Left ventricle myocardium superior (tissue), 1 donor: ENCODE data around the gene UNC13D. TPM values are rescaled to one million over a fixed set of nuclear protein-coding genes. Genes with fewer than 3 reads are reported as not detected.
A peak's percentile ranks its signal among the peaks of the same experiment; 100 is the strongest.
"Not testable (repeated sequence)": the region's sequence is repeated elsewhere in the genome, so short reads cannot be mapped to it uniquely, and the experiment has no call there.

Experiments used
- ATAC-seq: fragments of 200-7000 bp; cut with Tn5 transposase; one replicate; pipeline ENCODE4 v1.9.1; 2020; ENCODE audit warnings: mild to moderate bottlenecking, moderate library complexity
- DNase-seq: peaks from one replicate; pipeline ENCODE4 v3.0.0-alpha.2; 2020
- intact Hi-C: fragments of 100-400 bp; cut with micrococcal nuclease; formaldehyde crosslinking; loops from one replicate; pipeline ENCODE4 v1.11.0; 2022
- total RNA-seq: library from RNA; stranded (reverse); fragmentation: NEBNext Ultra II Directional; extraction: Animal tissue kit (Norgen Biotek cat#: 25700); gene quantifications from one replicate; pipeline ENCODE4 v1.2.1, GENCODE V29; 2021
- donor health status: DM: no; HTN: yes; CAD: no; lungs with severe emphysema.

UNC13D gene
- total RNA-seq, 1 donor from 2014 or later: 8.6 TPM

GRCh38 chr17:75875940-75876189 lies 31.7 kb upstream of the UNC13D start:
- ATAC-seq (peak; percentile 1), DNase-seq (peak; percentile 58)
- intact Hi-C loops: no loop called here

GRCh38 chr17:75875182-75875939 lies 31.2 kb upstream of the UNC13D start:
- no peak for ATAC-seq
- intact Hi-C loops: no loop called here
- no peak for DNase-seq

- DNase-seq (peak; percentile 31), ATAC-seq (no peak)
- intact Hi-C loops: no loop called here
These were observed 30.3 kb upstream of the UNC13D start for GRCh38 chr17:75874323-75875181.

- intact Hi-C loops: no loop called here
- ATAC-seq (peak; percentile 2), DNase-seq (no peak)
These were observed 29.6 kb upstream of the UNC13D start for GRCh38 chr17:75873587-75874322.

- DNase-seq: peak; percentile 87
- intact Hi-C loops: no loop called here
- peak; percentile 63 for ATAC-seq
These were observed 28.5 kb upstream of the UNC13D start for GRCh38 chr17:75872434-75873351.

GRCh38 chr17:75870228-75870627 lies 26.0 kb upstream of the UNC13D start:
- ATAC-seq, intact Hi-C loops: not testable (repeated sequence)

GRCh38 chr17:75869282-75870141 lies 25.3 kb upstream of the UNC13D start:
- DNase-seq: peak; percentile 80
- peak; percentile 58 for ATAC-seq
- intact Hi-C loops: no loop called here

More at GRCh38 chr17:75870228-75870627, 26.0 kb upstream of the UNC13D start:
- not testable (repeated sequence) for DNase-seq

- DNase-seq, ATAC-seq, intact Hi-C loops: not testable (repeated sequence)
These were observed 24.6 kb upstream of the UNC13D start for GRCh38 chr17:75868730-75869281.

GRCh38 chr17:75865404-75866188 lies 21.4 kb upstream of the UNC13D start:
- intact Hi-C loops, ATAC-seq, DNase-seq: not testable (repeated sequence)

- intact Hi-C loops, ATAC-seq, DNase-seq: not testable (repeated sequence)
These were observed 20.7 kb upstream of the UNC13D start for GRCh38 chr17:75864887-75865286.

- intact Hi-C loops: no loop called here
- DNase-seq (peak; percentile 79), ATAC-seq (peak; percentile 89)
These were observed 20.3 kb upstream of the UNC13D start for GRCh38 chr17:75864448-75864871.

GRCh38 chr17:75861927-75862317 lies 17.7 kb upstream of the UNC13D start:
- ATAC-seq (peak; percentile 33), DNase-seq (no peak)
- intact Hi-C loops: no loop called here

GRCh38 chr17:75859358-75859757 lies 15.2 kb upstream of the UNC13D start:
- intact Hi-C loops, ATAC-seq: not testable (repeated sequence)
- peak; percentile 7 for DNase-seq

- intact Hi-C loops: no loop called here
- DNase-seq: no peak
- peak; percentile 61 for ATAC-seq
These were observed 12.0 kb upstream of the UNC13D start for GRCh38 chr17:75856062-75856756.

GRCh38 chr17:75855310-75856061 lies 11.3 kb upstream of the UNC13D start, which contains the start of gene WBP2:
Gene WBP2 (minus strand): TSS chr17:75855335. CDS start chr17:75855297, 38 bp downstream.
- DNase-seq (peak; percentile 97), ATAC-seq (peak; percentile 91)
- intact Hi-C loops: no loop called here
